ENCODE measurements around the gene SORBS1.

The SORBS1 gene

DNA sequence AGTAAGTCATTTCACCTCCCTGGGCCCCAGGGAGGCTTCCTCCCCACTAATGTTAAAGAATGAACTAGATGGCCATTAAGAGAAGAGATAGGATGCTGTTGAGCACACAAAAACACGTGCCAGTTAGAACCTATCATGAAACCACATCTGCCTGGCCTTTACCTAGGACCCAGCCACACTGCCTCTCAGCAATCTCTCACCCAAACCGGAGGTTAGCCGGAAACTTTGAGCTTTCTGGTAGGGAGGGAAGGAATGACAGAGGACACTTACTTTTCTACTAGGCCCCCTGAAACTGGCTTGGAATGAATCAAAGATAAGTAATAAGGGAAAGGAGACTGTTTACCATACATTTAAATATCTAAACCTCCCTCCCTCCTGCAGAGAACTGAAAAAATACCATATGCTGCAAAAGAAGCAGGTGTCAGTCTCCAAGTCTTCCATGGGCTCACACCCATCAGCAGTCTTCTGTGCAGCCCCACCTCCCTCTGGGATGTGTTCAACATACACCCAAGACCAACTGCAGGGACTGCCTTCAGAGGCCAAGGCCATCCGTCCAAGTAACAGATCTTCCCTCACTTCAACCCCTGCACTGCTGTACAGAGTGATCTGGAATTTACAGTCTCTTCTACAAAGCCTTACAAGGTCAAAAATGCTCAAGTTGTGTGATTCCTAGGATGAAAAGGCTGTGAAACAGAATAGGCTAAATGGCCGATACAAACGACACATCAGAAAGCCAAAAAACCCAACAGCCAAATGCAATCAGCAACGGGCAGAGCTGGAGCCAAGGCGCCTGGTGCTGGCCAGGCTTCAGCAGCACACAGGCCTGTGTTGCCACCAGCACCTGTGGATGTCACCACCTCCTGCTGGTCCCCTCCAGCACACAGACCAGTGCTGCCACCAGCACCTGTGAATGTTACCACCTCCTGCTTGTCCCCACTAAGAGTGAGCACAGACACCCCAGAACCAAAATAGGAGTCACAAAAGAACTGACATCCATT lies 42.4 kb downstream of the SORBS1 start:
- in situ Hi-C loops (cut with HindIII; ENCODE audit: low sequenced_read_pairs), result no loop called here

DNA sequence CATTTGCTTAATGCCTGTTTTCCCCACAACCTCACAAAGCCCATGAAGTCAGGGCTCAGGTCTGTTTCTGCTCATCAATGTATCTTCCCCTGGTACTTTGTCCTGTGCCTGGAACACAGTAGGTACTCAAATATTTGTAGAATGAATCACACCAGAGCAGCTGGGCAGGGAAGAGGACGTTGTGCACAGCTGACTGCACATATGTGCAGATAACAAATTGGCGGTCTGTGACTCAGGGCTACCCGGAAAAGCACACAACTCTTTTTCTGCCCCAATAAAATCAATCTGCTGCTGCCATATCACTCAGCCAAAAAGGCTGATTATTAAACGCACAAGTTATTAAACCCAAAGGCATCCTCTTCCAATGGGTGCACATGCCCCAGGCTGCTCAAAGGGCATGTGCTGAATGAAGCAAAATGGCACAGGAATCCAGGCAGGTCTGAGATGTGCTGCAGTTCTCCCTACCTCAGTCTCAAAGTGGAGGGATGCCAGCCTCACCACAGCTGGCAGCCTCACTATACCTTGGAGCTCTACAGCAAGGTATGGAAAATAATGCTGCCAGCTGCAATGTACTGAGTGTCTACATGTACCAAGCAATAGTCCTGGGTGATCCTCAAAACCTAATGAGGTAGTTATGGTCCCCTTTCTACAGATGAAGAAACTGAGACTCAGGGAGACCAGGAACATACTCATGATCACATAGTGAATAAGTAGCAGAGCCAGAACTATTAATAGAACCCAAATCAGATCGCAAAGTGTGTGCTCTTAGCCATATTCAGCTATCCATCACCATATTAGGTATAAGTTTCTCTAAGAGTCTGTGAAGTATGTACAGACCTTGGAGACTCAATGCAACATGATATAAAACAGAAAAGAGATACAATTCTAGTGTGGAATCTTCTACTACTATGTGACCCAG lies 43.4 kb downstream of the SORBS1 start:
- in situ Hi-C loops (cut with HindIII; ENCODE audit: low sequenced_read_pairs), result no loop called here

DNA sequence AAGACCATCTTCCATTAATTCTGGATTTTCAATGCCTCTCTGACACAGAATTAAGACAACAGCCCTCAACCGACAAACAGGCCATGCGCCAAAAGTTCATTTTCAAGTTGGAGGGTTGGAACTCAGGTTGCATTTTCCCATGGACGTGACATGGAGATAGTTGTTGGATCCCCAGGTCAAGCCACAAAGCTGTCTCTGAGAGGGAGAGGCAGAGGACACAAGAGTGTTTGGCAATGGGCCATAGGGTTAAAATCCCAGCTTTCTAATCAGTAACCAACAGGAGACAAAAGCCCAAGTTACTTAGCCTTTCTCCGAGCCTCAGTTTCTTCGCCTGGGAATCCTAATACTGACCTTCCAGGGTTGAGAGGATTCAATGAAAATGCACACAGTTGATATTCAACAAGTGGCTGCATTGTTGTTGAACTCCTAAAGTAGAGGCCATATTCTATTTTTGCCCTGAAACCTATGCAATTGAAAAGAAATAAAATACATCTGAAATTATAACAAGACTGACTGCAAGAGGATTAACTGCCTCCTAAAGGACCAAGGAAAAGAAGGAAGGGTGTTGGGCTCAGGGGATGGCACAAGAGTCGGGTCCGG lies 44.3 kb downstream of the SORBS1 start:
- in situ Hi-C loops (cut with HindIII; ENCODE audit: low sequenced_read_pairs), result no loop called here

DNA sequence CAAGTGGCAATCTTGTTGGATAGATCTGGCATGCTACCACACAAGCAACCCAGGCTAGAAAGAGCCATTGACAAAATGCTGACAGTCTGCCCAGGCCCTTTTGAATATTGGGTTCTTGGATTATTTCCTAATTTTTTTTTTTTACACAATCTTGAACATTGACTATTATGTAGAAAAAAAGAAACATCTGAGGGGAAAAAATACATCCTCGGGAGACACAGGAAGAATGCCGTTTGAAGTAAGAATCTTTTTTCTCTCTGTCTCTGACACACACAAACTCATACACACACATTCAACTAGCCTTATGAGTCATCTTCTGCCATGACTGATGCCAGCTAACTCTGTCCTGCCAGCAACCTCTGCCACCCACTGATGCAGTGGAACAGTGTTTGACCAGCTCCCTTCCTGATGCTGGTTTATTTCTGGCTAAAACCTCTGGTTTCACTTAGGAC lies 47.2 kb downstream of the SORBS1 start:
- in situ Hi-C loops (cut with HindIII; ENCODE audit: low sequenced_read_pairs), result no loop called here

DNA sequence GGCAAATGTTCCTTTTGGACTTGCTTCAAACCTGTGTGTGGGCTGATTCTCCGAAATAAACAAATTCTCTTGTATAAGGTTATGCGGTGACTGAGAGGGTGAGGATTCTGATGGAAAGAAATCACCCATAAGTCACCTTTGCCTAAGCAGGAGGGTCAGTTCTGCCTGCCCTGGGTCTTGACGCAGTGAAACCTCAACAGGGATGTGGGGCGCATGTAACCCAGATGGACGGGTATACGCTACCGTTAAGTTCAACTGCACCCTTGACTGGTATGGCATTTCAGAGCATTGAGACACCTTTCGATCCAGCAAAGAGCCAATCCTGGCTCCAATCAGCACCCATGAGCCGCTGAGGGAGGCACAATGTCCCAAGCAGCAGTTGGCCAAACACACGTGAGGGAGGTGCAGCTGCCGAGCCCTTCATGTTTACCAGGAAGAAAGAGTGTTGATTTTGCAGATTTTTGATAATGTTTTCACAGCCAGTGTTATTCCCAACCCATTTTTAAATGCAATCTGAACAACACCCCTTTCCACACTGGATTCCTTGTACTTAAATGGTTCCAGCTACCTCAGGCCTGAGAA lies 48.1 kb downstream of the SORBS1 start:
- in situ Hi-C loops (cut with HindIII; ENCODE audit: low sequenced_read_pairs), result no loop called here

DNA sequence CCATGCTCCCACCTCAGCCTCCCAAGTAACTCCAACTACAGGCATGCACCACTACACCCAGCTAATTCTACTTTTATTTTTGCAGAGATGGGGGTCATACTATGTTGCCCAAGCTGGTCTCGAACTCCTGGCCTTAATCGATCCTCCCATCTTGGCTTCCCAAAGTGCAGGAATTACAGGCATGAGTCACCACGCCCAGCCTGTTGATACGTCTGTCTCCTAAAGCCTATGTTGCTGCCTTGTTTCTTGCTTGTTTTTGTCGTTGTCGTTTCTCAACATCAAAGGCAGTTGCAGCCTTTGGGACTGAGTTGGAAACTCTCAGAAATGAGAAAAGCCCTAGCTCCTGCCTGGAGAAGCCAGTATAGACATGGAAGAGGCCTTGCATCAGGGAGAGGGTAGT lies 49.9 kb downstream of the SORBS1 start:
- in situ Hi-C loops (cut with HindIII; ENCODE audit: low sequenced_read_pairs), result no loop called here

DNA sequence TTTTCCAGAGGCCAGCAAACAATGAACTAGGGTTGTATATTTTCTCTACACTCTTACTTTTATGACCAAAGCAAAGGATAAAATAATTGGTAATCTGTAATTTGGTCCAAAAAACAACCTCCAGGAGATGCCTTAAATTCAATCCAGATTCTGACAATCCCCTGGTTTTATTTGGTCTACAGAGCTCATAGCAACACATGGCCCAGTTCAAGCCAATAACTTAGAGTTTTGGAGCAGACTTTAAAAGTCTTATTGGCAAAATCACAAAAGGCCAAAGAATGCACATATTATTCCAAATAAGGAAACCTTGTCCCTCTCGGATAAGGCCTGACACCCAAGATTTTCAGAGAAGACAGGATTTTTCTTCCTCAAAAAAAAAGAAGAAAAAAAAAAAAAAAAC lies 51.9 kb downstream of the SORBS1 start:
- in situ Hi-C loops (cut with HindIII; ENCODE audit: low sequenced_read_pairs), result no loop called here

DNA sequence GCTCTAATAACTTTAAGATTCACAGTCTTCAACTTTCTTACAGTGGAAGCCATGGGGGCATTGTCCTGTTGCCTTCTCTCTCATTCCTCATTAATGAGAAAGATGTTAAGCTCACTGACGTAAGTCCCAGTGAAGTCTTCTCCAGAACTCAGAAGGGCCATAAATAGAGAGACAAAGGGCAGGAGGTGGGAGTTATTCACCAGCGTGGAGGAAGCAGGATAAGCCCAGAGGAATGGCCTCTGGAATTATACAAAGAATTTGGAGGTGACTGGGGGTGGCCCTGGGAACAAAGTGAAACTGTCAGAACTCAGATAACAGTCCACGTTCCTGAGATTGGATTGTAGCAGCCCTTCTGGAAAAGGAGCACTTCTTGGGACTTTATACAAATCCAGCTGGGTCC lies 52.4 kb downstream of the SORBS1 start:
- in situ Hi-C loops (cut with HindIII; ENCODE audit: low sequenced_read_pairs), result no loop called here

DNA sequence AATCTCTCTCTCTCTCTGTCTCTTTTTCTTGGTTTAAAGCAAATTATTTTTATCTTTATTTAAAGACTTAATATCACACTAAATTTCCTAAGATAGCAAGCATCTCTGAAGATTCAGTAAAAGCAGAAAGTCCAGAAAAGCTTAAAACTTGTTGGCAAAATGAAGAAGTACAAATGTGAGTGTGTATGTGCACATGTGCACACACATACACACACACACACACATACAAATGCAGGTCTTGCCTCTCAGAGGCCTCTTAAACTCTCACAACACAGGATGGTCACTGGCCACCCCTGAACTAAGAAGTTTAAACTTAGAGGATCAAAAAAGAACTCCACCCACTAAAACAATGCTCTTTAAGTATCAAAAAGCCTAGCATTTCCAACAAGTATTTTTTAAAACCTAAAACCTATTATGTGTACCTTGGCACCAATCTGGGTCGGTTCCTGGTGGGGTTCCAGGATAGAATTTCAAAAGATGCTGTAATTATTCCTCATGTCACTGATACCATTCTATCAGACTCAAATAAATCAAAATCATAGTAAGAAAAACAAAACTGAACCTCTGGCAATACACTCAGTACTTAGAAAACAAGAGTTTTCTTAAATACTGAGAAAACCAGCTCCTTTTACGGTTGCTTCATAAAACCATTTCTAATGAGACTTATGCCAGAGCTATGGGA lies 55.0 kb downstream of the SORBS1 start:
- in situ Hi-C loops (cut with HindIII; ENCODE audit: low sequenced_read_pairs), result no loop called here

DNA sequence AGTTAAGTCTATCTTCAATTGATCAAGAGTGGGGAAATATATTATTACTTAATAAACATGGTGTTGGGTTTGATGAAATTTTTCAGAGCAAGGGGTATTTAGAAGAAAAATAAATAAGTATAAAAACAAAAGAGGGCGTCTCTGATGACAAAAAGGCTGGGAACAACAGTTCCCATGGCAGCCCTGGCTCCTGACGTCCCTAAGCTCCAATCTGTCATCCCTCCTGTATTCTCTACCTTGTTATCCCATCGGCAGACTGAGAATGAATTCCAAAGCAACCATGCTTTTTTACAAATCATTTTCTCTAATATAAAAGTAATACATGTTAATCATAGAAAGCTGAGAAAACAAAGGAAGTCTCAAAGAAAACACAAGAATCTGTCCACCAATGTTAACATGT lies 55.5 kb downstream of the SORBS1 start:
- in situ Hi-C loops (cut with HindIII; ENCODE audit: low sequenced_read_pairs), result no loop called here

DNA sequence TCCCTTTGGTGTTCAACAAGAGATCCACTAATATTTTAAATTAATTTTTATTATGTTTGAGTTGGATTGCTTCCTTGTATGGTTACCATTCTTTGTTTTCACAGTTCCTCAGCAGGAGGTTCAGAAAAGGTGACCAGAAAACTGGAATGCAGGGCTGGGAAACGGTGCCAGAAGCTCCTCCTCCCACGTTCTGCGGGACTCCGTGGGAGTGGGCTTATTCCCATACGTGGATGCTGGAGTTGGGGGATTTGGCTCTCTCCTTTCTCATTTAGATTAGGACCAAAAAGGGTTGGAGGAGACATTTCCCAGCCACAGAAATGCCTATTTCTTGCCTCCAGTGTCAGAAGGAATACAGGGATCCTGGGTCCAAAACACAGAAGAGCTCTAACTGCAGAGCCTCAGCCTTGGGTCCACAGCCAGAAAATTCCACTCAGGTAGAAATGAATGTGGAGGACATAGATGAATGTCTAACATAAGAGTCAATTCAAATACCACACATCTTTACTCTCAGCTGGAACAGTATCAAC lies 56.0 kb downstream of the SORBS1 start:
- in situ Hi-C loops (cut with HindIII; ENCODE audit: low sequenced_read_pairs), result no loop called here

DNA sequence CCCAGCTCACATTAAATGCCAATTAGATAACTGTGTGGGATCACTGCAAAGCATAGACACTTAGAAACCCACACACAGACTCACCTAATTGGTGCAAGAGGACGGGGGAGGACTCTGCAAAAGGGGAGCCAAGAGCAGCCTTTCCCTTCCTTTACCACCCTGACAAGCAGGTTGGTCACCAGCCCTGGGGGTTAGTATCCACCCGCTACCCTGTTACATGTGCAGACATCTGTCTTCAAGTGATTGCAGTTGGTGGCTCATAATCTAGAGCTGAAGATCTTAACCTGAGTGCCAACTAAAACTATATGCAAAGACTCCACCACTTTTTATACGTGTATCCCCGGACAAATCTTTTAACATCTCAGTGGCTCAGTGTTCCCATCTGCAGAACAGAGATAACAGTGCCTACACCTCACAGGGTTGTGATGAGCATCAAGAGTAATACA lies 56.9 kb downstream of the SORBS1 start:
- in situ Hi-C loops (cut with HindIII; ENCODE audit: low sequenced_read_pairs), result no loop called here

DNA sequence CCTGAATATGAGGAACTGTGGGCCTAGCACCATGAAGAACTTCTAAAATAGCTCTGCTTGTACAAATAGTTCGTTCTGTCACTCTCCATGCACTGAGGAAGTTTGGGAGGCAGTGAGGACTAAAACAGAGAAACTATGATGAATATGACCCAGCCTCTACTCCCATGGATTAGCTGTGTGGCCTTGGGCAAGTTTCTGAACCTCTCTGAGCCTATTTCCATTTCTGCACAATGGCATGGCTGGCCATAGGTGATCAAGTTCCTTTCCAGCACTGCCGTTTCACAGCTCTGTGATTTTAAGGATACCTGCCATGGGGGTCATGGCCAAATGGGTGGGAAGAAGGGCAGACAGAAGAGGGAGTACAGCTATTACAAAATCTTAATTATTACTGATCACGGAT lies 57.6 kb downstream of the SORBS1 start:
- in situ Hi-C loops (cut with HindIII; ENCODE audit: low sequenced_read_pairs), result no loop called here

DNA sequence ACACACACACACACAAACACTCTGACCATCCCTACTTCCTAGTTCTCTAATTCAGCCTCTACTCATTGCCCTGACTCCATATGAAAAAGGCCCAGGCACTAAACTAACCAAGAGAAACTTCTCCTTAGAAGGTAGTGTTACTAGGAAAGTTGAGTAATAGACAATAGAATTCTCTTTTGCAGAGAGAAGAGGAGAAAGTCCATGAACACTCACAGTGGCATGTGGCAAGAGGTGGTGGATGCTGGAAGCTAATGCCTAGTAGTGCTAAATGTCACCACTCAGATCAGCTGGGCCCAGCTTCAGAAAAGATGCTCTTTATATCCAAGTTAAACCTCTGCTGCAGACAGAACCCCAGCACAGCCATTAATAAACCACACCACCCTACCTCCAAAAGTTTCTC lies 58.2 kb downstream of the SORBS1 start:
- in situ Hi-C loops (cut with HindIII; ENCODE audit: low sequenced_read_pairs), result no loop called here

DNA sequence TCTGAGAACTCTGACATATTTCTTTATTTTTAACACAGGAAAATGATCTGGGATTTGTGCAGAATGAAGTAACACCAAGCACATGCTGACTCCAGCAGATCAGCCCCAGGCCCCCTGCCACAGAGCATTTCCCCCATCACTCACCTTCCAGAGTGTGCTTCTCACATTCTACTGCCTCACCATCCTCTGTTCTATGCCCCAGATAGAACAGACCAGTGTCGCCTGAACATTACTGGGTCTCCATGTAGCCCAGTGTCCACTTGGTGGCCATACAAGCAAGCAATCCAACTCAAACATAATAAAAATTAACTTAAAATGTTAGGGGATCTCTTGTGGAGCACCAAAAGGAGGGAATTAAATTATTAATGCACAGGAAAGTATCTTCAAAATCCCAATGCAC lies 58.8 kb downstream of the SORBS1 start:
- in situ Hi-C loops (cut with HindIII; ENCODE audit: low sequenced_read_pairs), result no loop called here

DNA sequence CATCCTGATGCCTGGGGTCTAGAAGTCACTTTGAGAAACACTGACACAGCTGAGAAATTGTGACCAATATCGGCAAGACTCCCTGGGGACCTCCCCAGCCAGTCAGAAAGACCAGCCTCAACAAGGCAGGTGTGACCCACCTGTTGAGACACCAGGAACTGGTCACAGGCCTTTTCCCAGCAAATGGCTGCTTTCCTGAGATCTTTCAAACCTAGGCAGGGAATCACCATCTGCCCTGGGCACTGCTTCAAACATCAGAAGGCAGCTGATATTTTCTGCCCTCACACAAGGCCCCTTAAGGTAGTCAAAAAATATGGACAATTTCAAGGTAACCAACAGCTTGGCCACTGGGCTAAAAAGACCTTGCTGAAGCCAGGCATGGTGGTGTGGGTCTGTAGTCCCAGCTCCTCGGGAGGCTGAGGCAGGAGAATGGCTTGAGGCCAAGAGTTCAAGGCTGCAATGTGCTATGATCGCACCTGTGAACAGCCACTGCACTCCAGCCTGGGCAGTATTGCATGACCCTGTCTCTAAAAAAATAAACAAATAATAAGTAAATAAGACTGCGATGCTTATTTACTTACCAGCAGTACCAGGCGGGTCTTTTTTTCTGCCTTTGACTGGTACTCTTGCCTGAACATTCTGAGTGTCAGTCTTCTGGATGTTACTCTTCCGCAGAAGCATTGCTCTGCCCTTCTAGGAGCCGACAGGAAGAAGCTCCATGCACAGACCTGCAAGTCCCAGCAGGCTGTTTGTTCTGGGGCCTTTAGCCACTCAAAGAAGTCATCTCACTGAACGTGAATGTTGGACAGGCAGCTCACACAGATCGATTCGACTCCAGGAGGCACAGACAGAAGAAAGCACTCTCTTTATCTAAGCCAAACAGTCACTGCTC lies 59.7 kb downstream of the SORBS1 start:
- in situ Hi-C loops (cut with HindIII; ENCODE audit: low sequenced_read_pairs), result no loop called here

DNA sequence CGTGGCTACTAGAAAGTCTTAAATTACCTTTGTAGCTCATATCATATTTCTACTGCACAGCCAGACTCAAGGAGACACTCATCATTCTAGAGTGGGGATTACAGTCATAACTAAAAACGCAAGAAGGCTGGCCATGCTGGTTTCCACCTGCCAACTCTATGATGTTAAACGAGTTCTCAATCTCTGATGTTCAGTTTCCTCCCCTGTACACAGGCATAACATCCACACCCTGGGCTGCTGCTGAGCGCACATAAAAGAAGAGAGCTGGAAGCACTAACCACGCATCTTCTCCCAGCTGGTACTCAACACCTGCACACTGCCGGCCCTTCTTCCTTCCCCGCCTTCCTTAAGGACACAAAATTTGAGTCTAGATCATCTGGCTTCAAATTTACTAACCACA lies 60.5 kb downstream of the SORBS1 start:
- in situ Hi-C loops (cut with HindIII; ENCODE audit: low sequenced_read_pairs), result no loop called here

DNA sequence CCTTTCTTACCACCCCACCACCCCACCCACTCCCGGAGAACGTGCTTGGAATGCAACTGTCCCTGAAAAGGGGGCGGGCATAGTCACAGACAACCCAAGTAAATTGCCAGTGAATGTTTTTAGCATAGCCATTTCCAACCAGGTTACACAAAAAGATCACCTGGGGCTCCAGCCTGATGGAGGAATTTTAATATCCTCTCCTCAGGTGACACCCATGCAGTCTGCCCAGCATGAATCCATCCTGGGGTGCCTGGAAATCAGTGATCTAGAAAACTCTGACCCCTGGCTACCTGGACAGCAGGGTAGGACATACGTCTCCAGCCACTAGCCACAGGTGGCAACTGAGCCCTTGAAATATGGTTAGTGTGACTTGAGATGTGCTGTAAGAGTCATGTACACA lies 61.1 kb downstream of the SORBS1 start:
- in situ Hi-C loops (cut with HindIII; ENCODE audit: low sequenced_read_pairs), result no loop called here

DNA sequence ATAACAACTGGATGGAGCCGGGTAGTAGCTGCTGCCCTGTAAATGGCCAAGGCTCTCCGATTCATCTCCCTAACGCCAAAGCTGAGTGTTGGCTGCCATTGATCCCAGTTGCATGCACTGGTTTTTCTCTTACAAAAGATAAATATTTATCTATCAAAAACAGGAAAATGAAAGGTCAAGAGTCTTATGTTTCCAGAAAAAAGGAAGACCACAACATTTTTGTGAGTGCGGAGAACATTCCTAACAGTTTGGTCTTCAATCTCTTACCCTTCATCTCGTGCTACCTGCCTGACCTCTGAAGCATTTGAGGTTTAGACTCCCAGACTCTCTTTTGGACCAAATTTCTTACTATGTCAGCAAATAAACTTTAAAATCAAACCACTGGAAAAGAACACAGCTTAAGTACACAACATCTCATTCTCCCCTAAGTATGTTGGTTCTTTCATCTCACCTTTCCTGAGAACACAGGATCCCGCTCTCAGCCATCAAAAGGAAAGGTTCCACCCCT lies 61.6 kb downstream of the SORBS1 start:
- in situ Hi-C loops (cut with HindIII; ENCODE audit: low sequenced_read_pairs), result no loop called here
